WI38 (cell line): ENCODE measurements around the gene DPP9.

Experiments used
- H3K4me3 ChIP-seq: 2 replicates; pipeline ENCODE4 v1.5.1; 2011; ENCODE audit warnings: low read depth, mild to moderate bottlenecking, control low read depth, low read length
- TF ChIP-seq, protein P1 (sequence below): IDR thresholded peaks from 2 replicates; pipeline ENCODE4 v1.5.1; 2012; ENCODE audit warnings: low read depth, mild to moderate bottlenecking, control low read depth, low read length

DPP9 gene

DNA sequence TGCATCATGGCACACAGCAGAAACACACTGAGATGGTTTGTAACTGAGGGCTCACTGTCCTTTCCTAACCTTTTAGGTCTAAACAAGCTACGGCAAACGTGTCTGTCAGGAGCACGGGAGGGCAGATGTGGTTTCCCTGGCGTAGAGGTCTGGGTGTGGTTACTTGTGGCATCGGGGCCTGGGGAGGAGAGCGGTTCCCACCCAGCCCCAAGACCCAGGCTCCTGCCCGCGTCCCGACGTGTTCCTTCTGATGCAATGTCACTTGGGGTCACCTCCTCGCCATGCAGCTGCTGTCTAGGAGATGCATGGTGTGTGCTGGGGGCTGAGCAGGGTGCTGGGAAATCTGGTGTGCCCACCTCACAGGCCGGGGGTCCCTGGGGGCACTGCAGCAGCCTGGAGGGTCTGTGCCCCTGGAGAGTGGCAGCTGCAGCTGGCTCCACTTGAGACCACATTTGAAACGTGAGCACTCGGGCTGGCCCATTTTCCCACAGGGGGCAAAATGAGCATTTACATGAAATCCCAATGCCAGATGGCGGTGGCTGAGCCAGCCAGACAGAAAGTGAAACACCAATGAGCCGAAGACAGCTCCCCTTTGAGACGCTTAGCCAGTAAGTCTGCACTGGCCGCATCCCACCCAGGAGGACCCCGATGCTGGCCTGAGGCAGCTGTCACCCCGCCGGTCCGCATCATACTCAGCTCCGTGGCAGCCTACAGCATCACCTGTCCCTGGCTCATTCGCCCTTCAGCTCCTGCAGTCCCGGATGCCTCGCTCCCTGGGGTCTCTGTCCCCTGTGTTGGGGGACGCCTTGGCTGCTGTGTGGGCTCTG lies 31.2 kb downstream of the DPP9 start:
- H3K4me3 ChIP-seq = no peak overlapping the region
- TF ChIP-seq, protein P1, sequence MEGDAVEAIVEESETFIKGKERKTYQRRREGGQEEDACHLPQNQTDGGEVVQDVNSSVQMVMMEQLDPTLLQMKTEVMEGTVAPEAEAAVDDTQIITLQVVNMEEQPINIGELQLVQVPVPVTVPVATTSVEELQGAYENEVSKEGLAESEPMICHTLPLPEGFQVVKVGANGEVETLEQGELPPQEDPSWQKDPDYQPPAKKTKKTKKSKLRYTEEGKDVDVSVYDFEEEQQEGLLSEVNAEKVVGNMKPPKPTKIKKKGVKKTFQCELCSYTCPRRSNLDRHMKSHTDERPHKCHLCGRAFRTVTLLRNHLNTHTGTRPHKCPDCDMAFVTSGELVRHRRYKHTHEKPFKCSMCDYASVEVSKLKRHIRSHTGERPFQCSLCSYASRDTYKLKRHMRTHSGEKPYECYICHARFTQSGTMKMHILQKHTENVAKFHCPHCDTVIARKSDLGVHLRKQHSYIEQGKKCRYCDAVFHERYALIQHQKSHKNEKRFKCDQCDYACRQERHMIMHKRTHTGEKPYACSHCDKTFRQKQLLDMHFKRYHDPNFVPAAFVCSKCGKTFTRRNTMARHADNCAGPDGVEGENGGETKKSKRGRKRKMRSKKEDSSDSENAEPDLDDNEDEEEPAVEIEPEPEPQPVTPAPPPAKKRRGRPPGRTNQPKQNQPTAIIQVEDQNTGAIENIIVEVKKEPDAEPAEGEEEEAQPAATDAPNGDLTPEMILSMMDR = no peak

DNA sequence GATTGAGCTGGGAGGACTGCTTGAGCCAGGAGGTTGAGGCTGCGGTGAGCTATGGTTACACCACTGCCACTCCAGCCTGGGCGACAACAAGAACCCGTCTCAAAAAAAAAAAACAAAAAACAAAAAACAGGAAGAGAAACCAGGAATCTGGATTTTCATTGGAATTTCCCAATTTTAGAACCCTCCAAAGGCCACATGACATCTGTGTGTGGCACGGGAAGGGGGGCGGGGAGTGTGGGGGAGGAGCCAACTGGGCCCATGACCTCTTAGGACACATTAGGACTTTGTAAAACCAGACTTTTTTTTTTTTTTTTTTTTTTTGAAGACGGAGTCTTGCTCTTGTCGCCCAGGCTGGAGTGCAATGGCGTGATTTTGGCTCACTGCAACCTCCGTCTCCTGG lies 32.3 kb downstream of the DPP9 start:
- H3K4me3 ChIP-seq = no peak overlapping the region
- TF ChIP-seq, protein P1 = no peak

DNA sequence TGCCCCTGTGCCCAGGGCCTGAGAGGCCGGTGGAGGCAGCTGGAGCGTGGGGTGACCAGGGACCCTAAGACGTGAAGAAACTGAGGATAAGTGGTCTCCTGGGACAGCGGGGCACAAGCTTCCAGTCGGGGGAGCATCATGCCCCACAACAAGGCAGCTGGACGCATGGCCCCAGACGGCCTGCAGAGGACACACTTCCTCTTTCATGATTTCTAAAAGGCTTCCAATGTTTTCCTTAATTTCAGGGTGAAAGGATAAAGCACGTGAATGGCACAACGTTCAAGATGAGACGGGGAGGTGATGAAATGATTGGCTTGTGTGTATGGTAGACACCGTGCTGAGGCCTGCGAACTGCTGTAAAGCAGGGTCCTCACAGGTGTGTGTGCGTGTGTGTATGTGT lies 33.3 kb downstream of the DPP9 start:
- TF ChIP-seq, protein P1 = no peak
- no peak overlapping the region for H3K4me3 ChIP-seq

DNA sequence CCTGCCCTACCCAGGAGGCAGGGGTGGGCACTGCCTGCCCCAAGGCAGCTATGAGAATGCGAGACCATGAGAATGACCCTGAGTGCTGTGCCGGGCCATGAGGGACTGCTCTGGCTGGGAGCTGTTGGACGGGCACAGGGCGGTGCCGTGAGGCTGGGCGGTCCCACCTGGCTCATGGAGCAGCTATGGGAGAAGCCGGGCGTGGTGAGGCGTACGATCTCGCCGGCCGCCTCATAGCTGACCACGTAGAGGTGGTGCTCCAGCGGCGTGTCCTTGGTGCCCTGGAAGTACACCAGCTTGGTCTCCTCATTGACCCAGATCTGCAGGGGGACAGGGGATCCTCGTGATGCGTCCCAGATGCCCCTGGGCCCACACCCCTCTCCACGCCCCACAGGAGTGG lies 34.2 kb downstream of the DPP9 start:
- TF ChIP-seq, protein P1 = no peak
- H3K4me3 ChIP-seq = no peak overlapping the region

DNA sequence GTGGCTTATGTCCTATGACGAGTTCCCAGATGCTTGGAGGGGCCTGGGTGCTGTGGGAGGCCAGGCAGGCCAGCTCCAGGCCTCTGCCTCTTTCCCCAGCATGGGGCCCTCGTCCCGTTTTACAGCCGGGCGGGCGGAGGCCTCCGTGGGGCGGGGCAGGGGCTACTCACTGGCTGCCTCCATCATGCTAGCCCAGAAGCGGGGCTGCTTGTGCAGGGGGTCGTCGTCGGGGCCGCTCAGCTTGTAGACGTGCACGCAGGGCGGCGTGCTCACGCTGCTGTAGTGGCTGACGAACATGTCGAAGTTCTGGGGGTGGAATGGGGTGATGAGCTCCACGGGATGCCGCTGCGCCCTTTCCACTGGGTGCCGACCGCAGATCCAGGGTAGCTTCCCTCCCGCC lies 35.1 kb downstream of the DPP9 start:
- H3K4me3 ChIP-seq = no peak overlapping the region
- TF ChIP-seq, protein P1 = no peak

DNA sequence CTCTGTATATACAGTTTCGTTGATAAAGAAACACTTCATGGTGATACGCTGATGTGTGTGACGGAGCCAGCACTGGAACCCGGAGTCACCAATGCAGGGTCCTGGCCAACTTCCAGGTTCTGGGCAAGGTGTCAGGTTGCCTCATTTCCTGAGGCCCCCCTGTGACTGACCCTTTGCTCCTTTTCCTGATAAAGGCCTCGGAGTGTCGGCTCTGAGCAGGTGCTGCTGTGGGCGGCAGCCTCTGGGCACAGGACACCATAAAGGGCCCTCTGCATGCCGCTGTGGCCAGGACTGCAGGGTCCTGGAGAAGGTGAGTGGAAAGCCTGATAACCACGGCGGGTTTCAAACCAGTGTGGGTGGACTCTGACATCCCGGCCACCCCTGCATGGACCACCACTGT lies 36.2 kb downstream of the DPP9 start:
- no peak overlapping the region for H3K4me3 ChIP-seq
- TF ChIP-seq, protein P1 = no peak

DNA sequence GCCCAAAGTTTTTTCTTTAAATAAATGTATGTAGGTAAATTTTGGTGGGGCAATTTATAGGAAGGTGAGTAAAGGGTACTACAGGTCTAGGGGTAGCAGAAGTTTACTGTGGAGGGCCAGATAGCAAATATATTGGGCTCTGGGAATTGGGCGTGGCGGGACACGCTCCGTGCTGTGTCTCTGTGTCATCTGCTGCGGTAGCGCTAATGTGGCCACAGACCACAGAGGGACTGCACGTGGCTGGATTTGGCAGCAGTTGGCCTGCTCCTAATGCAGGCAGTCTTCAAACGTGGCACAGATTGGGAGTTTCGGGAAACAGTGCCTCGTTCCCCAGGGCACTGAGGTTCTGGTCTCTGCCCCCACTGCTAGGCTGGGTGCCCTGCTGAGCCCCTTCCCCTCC lies 36.9 kb downstream of the DPP9 start:
- TF ChIP-seq, protein P1 = no peak
- H3K4me3 ChIP-seq = no peak overlapping the region
